GM19240 (cell line): ENCODE measurements around the gene CAPZA2.
"Not testable (repeated sequence)": the region's sequence is repeated elsewhere in the genome, so short reads cannot be mapped to it uniquely, and the experiment has no call there.

Experiments used
- DNase-seq: peaks from one replicate; pipeline ENCODE4 v3.0.0; 2011; ENCODE audit warnings: low spot score; ENCODE audit not compliant: insufficient read length

The CAPZA2 gene

DNA sequence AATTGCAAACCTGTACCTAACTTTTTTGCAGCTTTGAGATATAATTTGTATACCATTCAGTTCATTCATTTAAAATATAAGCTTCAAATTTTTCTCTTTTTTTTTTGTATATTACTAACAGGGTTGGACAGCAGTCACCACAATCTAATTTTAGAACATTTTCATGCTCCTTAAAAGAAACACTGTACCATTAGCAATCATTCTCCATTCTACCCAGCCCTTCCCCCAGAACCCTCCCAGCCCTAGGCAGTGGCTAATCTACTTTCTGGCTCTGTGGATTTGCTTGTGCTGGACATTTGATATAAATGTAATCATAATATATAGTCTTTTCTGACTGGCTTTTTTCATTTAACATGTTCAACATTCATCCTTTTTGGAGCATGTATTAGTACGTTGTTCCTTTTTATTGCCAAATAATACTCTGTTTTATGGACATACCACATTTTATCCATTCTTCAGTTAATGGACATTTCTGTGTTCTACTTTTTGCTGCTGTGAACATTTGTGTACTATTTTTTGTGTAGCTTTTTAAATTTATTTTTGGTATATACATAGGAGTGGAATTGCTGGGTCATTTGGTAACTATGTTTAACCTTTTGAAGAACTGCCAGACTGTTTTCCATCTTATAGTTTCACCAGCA is 50.0 kb downstream of the CAPZA2 start:
- no peak for DNase-seq

DNA sequence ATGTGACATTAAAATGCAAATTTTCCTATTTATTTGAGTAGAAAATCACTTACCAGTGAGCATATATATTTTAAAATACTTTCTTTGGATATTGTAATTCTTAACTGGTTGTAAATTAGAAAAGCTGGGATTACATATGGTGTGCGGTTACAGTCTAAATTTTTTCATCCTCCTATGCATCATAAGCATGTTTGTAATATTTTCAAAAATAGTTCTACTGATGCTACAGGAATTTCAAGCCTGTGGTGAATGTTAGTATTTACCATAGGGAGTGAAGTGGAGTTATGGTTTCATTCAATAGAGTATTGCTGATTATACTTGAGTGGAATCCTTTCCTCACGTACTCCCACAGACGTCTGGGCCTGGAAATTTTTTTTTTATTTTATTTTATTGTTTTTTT is 56.3 kb downstream of the CAPZA2 start:
- no peak for DNase-seq

- DNase-seq = no peak
Measured at GRCh38 chr7:116920359-116920758, 58.0 kb downstream of the CAPZA2 start.

GRCh38 chr7:116922545-116922944 is 60.2 kb downstream of the CAPZA2 start:
- no peak for DNase-seq

- no peak for DNase-seq
Measured at GRCh38 chr7:116924741-116925140, 62.4 kb downstream of the CAPZA2 start.

DNA sequence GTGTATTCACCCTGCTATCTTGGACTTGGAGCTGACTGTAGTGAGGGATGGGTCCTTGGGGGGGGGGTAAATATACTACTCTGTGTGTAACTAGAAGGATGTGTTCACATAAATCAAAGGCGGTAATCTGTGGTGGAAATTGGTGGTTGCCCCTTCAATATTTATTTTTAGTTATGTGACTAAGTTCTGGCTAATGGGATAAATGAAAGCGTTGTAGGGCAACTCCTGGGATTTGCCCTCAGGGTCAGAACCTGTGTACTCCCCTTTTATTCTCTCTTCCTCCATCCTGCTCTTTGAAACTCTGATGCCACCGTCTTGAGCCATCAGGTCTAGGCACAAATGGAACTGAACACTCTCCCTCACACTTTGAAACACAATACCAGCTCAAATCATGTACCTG is 66.6 kb downstream of the CAPZA2 start:
- no peak for DNase-seq

DNA sequence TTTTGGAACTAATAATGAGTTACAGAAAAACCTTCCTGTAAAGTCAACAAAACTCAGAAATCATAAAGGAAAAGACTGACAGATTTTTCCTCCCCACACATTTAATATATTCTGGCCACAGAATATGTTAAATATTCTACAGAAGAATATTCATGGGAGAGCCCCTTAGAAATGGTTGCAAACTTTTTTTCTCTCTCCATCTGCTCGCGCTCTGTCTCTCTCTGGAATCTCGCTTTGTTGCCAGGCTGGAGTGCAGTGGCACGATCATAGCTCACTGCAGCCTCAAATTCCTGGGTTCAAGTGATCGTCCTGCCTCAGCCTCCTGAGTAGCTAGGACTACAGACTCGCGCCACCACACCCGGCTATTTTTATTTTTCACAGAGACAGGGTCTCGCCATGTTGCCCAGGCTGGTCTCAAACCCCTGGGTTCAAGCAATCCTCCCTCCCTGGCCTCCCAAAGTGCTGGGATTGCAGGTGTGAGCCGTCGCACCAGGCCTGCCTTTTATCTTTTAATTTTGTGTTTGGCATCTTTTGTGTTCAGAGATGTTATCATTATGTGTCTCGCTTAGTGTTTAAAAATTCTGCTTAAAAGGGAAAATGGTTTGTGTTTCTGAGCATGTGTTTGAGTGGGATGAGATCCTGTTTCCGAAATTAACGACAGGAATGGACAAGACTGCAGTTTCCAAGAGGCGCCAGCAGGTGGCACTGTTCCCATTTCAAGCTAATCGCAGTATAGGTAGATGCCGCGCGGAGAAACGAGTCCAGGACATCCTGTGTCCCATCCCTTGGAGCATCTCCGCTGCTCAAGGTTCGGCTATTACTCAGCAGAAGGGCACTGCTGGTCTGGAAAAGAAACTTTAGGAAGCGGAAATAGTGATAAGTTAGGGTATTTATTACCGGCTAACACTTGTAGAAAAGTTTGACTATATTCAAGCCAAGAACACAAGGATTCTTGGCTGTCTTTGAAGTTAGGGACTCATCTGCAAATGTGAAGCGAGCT is 67.8 kb downstream of the CAPZA2 start:
- peak; percentile 47 for DNase-seq

- no peak for DNase-seq
Measured at GRCh38 chr7:116932566-116932965, 70.2 kb downstream of the CAPZA2 start.

GRCh38 chr7:116933465-116933864 is 71.1 kb downstream of the CAPZA2 start:
- no peak for DNase-seq

DNA sequence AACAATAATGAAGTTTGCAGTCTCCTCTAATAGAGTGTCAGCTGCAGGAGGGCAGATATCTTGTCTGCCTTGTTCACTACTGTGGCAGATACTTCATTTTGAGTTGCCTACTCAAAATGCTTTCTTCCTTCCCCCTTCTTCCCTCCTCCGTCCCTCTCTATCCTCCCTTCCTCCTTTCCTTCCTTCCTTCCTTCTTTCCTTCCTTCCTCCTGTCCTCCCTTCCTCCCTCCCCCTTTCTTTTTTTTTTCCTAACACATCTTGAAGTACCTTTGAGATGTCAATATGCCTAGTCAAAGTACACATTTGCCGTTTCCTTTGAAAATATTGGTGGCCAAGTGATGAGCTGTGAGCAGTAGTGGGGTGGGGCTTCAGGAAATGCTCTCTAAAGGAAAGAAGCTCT is 72.2 kb downstream of the CAPZA2 start:
- no peak for DNase-seq

DNA sequence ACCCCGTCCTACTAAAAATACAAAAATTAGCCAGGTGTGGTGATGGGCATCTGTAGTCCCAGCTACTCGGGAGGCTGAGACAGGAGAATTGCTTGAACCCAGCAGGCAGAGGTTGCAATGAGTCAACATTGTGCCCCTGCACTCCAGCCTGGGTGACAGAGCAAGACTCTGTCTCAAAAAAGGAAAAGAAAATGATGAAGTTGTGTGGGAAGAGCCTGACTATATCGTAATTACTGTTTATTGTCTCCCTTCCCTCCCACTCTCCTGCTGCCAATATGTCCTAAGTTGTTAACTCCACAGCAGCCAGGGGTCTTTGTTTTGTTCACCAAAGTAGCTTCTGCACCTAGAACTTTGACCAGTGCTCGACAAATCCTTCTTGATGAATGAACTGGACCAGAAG is 74.5 kb downstream of the CAPZA2 start:
- DNase-seq = not testable (repeated sequence)

DNA sequence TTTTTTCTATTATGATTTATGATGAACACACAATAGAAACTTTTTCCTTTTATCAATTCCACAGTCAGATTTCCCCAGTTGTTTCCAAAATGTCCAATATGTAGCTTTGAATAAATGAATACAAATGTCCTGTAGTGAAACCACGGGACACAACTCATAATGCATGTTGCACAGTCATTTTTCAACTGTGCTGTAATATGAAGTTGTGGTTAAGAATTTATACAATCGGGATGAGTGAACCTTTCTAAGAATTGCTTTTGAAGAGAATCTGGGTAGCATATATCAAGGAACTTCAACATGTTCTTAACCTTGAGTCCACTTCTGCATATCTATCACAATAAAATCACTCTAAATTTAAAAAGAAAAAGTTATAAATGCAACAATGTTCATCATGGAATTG is 76.3 kb downstream of the CAPZA2 start:
- DNase-seq = no peak

DNA sequence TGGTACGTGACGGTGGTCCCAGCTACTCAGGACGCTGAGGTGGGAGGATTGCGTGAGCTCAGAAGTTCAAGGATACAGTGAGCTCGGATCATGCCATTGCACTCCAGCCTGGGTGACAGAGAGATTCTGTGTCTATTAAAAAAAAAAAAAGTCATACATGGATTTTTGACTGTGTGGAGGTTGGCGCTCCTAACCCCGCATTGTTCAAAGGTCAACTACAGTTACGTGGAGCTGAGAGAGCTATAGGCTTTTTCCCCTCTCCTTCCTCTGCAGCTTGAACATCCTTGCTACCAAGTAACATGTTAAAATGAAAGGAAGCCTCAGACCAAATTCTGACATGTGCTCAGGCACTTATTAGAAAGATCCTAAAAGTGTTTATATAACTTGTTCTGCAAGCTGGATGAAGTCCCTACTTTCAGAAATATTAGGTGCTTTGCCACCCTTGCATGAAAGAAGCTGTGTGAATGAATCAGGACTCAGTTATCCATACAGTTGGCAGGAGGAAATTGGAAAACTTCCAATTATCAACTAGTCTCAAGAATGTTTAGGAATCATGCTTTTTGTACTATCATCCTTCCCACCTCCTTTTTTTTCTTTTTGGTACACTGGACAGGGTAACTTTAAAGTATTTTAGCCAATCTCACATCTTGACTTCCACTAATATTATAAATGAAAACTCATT is 78.4 kb downstream of the CAPZA2 start:
- no peak for DNase-seq

- no peak for DNase-seq
Measured at GRCh38 chr7:116942504-116942903, 80.1 kb downstream of the CAPZA2 start.

GRCh38 chr7:116948934-116949333 is 86.5 kb downstream of the CAPZA2 start:
- DNase-seq = no peak

GRCh38 chr7:116949941-116950801 is 87.8 kb downstream of the CAPZA2 start:
- DNase-seq = no peak

DNA sequence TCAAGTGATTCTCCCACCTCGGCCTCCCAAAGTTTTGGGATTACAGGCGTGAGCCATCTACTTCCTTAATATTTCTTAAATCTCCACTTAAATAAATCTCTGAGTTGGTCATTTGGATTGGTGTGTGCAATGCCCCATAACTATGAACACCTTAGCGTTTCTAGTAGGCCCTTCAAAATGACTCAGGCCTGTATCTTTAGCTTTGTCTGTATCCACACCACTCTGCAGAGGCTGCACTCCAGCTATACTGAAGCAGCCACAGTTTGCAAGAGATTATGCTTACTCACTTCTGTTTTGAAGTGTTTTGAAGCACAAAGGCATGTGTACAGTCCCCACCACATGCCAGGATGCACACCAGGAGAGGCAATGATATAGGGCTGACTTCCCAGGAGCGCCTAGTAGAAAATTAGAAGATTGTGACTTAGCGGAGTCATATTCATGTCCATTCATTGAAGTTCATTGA is 88.5 kb downstream of the CAPZA2 start:
- DNase-seq = no peak

- no peak for DNase-seq
Measured at GRCh38 chr7:116951366-116952292, 89.2 kb downstream of the CAPZA2 start.

DNA sequence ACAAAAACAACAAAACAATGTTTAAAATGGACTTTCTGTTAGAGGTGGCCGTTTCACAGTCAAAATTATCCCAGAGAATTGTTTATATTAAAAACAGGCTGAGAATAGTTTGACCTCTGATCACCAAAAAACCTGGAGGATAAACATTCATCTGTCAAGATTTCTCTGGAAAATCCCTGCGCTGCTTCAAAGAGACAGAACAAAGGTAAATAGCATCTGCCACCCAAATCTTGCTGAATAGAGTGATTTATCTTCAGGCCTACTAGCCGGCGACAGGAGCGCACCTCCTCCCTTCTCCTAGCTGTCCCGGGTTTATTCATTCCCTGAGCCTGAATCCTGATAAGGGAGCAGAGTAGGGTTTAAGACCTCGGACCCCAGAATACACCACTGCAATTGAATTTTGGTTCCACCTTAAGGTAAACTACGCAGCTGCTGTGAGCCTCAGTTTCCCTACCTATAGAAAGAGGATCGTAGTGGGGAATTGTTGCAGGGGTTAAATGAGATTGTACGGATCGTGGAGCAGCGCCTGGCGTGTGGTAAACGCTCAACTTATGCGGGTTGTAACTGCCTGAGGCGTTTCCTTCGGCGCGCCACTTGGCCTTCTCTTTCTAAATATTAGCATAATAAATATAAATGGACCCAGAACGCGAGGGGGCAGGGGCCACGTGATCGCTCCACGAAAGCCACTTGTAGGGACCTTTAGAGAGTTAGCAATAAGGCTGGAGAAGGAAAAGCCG is 90.4 kb downstream of the CAPZA2 start:
- peak; percentile 11 for DNase-seq
